ENCODE measurements around the gene CIC. TPM values are rescaled to one million over a fixed set of nuclear protein-coding genes. Genes with fewer than 3 reads are reported as not detected.

CIC gene
- total and polyA plus RNA-seq, 10 of the 15 experiments (the other 5 are each of a cell fraction or from before 2014, with no cell fraction given), result 0.18 to 50.6 (median 7.1) TPM

DNA sequence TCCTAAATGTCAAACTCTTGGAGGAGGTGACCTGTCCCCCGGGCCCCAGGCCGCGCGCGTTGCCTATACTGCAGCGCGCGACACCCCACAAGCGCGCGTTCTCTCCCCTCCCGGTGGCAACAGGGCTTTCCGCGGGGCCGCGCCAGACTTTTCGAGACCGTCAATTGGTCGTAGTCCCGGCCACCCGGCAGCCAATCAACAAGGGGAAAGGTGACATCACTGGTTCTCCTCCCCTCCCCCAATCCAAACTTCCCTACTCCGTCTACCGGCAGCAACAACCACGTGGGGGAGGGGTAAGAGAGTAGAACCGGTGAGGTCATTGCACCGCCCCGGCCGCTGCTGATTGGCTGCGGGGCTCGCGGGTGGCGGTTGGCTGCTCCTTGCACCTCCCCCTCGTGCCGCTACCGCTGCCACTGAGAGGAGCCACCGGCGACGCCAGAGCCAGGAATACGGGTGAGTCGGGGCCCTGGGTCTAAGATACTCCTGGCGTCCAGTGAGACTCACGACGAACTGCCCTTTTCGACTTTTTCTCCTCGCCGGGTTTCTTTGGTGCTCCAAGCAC lies 829 bp upstream of the CIC start (continued):
- TF ChIP-seq, protein P1, sequence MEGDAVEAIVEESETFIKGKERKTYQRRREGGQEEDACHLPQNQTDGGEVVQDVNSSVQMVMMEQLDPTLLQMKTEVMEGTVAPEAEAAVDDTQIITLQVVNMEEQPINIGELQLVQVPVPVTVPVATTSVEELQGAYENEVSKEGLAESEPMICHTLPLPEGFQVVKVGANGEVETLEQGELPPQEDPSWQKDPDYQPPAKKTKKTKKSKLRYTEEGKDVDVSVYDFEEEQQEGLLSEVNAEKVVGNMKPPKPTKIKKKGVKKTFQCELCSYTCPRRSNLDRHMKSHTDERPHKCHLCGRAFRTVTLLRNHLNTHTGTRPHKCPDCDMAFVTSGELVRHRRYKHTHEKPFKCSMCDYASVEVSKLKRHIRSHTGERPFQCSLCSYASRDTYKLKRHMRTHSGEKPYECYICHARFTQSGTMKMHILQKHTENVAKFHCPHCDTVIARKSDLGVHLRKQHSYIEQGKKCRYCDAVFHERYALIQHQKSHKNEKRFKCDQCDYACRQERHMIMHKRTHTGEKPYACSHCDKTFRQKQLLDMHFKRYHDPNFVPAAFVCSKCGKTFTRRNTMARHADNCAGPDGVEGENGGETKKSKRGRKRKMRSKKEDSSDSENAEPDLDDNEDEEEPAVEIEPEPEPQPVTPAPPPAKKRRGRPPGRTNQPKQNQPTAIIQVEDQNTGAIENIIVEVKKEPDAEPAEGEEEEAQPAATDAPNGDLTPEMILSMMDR (IDR thresholded peaks at IDR 0.05 in 2 of 3, conservative IDR thresholded peaks at IDR 0.05 in 1 of 3; ENCODE audit: control insufficient read depth in 2 of 3, extremely low read depth in 1 of 3, insufficient read depth in 1 of 3, low read depth in 3 of 3, low read length in 3 of 3), result no peak
- TF ChIP-seq TCF7 (IDR thresholded peaks at IDR 0.05; ENCODE audit: borderline replicate concordance), result no peak
- no peak for TF ChIP-seq ZZZ3 (IDR thresholded peaks at IDR 0.05; ENCODE audit: control insufficient read depth, insufficient read length, low read depth)
- TF ChIP-seq NR2C1 (IDR thresholded peaks at IDR 0.05), result 0 out of 2 replicates have a peak, but pooled peaks have one; percentile 10
- TF ChIP-seq, protein P2, sequence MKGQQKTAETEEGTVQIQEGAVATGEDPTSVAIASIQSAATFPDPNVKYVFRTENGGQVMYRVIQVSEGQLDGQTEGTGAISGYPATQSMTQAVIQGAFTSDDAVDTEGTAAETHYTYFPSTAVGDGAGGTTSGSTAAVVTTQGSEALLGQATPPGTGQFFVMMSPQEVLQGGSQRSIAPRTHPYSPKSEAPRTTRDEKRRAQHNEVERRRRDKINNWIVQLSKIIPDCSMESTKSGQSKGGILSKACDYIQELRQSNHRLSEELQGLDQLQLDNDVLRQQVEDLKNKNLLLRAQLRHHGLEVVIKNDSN (IDR thresholded peaks at IDR 0.05; ENCODE audit: borderline replicate concordance, extremely low read length, insufficient read depth, low read depth, low read length), result peak; percentile 63
- TF ChIP-seq SMAD5 (IDR thresholded peaks at IDR 0.05; ENCODE audit: low read depth), result no peak
- no peak for TF ChIP-seq SUZ12 (IDR thresholded peaks at IDR 0.05; ENCODE audit: unreplicated experiment)
- TF ChIP-seq, protein P3, sequence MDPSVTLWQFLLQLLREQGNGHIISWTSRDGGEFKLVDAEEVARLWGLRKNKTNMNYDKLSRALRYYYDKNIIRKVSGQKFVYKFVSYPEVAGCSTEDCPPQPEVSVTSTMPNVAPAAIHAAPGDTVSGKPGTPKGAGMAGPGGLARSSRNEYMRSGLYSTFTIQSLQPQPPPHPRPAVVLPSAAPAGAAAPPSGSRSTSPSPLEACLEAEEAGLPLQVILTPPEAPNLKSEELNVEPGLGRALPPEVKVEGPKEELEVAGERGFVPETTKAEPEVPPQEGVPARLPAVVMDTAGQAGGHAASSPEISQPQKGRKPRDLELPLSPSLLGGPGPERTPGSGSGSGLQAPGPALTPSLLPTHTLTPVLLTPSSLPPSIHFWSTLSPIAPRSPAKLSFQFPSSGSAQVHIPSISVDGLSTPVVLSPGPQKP (IDR thresholded peaks at IDR 0.05; ENCODE audit: low read depth, low read length), result no peak
- peak; percentile 33; the same call in 1 of the 2 replicates for TF ChIP-seq FOXM1 (IDR thresholded peaks at IDR 0.05; ENCODE audit: low read depth, low read length)
- TF ChIP-seq SMARCA5 (IDR thresholded peaks at IDR 0.05), result no peak
- TF ChIP-seq KAT2A (conservative IDR thresholded peaks at IDR 0.05; ENCODE audit: control insufficient read depth, low read depth, low read length), result no peak
- TF ChIP-seq LARP7 (IDR thresholded peaks at IDR 0.05), result no peak
- TF ChIP-seq HSF1 (IDR thresholded peaks at IDR 0.05; ENCODE audit: low read depth, low read length), result no peak
- TF ChIP-seq, protein P4, sequence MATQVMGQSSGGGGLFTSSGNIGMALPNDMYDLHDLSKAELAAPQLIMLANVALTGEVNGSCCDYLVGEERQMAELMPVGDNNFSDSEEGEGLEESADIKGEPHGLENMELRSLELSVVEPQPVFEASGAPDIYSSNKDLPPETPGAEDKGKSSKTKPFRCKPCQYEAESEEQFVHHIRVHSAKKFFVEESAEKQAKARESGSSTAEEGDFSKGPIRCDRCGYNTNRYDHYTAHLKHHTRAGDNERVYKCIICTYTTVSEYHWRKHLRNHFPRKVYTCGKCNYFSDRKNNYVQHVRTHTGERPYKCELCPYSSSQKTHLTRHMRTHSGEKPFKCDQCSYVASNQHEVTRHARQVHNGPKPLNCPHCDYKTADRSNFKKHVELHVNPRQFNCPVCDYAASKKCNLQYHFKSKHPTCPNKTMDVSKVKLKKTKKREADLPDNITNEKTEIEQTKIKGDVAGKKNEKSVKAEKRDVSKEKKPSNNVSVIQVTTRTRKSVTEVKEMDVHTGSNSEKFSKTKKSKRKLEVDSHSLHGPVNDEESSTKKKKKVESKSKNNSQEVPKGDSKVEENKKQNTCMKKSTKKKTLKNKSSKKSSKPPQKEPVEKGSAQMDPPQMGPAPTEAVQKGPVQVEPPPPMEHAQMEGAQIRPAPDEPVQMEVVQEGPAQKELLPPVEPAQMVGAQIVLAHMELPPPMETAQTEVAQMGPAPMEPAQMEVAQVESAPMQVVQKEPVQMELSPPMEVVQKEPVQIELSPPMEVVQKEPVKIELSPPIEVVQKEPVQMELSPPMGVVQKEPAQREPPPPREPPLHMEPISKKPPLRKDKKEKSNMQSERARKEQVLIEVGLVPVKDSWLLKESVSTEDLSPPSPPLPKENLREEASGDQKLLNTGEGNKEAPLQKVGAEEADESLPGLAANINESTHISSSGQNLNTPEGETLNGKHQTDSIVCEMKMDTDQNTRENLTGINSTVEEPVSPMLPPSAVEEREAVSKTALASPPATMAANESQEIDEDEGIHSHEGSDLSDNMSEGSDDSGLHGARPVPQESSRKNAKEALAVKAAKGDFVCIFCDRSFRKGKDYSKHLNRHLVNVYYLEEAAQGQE (IDR thresholded peaks at IDR 0.05; ENCODE audit: low read depth, low read length), result no peak
- TF ChIP-seq ZNF24 (IDR thresholded peaks at IDR 0.05), result no peak
- TF ChIP-seq CHD1 (IDR thresholded peaks at IDR 0.05; ENCODE audit: low read depth, low read length), result no peak
- peak; percentile 14; the same call in 1 of the 2 replicates for TF ChIP-seq RB1 (IDR thresholded peaks at IDR 0.05; ENCODE audit: borderline replicate concordance)
- peak; percentile 85; the same call in 1 of the 2 replicates for TF ChIP-seq STAT1 (conservative IDR thresholded peaks at IDR 0.05)
- no peak for TF ChIP-seq SKIL (IDR thresholded peaks at IDR 0.05; ENCODE audit: low read depth, poor library complexity, severe bottlenecking)

All from GM12878 (cell line).